Measurements from ENCODE around the gene KLHDC4. TPM values are rescaled to one million over a fixed set of nuclear protein-coding genes. Genes with fewer than 3 reads are reported as not detected.
A peak's percentile ranks its signal among the peaks of the same experiment; 100 is the strongest.

Gene KLHDC4
- total RNA-seq, 1 experiment from 2014 or later = 36.3 TPM

DNA sequence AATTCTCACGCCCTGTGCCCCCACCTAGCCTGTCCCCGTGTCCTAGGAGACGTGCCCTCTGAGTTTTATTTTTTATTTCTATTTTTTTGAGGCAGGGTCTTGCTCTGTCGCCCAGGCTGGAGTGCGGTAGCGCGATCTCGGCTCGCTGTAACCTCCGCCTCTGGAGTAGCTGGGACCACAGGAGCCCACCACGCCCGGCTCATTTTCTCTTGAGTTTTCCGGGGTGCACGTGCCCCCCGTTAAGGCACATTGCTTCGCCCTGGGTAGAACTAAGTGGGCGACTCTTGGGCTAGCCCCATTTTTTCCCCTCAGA lies 655 bp upstream of the KLHDC4 start:
- Histone ChIP-seq H3K4me3 (ENCODE audit: low read length) (peak overlapping the region; percentile 99), H3K79me2 (ENCODE audit: low read length) (peaks cover 44% of the 10 kb centered on the region), H3K4me1 (ENCODE audit: insufficient read depth, low read length) (0 out of 2 replicates have a peak, but pooled peaks cover 4% of the 10 kb centered on the region), H3K36me3 (ENCODE audit: low read depth, low read length) (peaks cover 8% of the 10 kb centered on the region), H3K27me3 (ENCODE audit: low read length) (no peaks in the 10 kb centered on the region), H3K9me2 (replicated peaks; ENCODE audit: low read length) (no peaks in the 10 kb centered on the region), H3K4me2 (ENCODE audit: low read length) (peak overlapping the region; percentile 95), H3K9ac (ENCODE audit: low read length) (peak overlapping the region; percentile 94), H3K27ac (ENCODE audit: low read length) (no peak overlapping the region), H3F3A (ENCODE audit: low read length, unreplicated experiment) (no peaks in the 10 kb centered on the region), H2AFZ (ENCODE audit: low read length) (peak overlapping the region; percentile 81; the same call in 1 of the 2 replicates), H3K9me3 (ENCODE audit: low read length) (no peaks in the 10 kb centered on the region), H4K20me1 (ENCODE audit: low read length) (no peaks in the 10 kb centered on the region)
- TF ChIP-seq, protein P1, sequence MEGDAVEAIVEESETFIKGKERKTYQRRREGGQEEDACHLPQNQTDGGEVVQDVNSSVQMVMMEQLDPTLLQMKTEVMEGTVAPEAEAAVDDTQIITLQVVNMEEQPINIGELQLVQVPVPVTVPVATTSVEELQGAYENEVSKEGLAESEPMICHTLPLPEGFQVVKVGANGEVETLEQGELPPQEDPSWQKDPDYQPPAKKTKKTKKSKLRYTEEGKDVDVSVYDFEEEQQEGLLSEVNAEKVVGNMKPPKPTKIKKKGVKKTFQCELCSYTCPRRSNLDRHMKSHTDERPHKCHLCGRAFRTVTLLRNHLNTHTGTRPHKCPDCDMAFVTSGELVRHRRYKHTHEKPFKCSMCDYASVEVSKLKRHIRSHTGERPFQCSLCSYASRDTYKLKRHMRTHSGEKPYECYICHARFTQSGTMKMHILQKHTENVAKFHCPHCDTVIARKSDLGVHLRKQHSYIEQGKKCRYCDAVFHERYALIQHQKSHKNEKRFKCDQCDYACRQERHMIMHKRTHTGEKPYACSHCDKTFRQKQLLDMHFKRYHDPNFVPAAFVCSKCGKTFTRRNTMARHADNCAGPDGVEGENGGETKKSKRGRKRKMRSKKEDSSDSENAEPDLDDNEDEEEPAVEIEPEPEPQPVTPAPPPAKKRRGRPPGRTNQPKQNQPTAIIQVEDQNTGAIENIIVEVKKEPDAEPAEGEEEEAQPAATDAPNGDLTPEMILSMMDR (conservative IDR thresholded peaks at IDR 0.05; ENCODE audit: low read depth, low read length) = no peak
- no TSS peak for BruUV-seq (replicated peaks)
- intact Hi-C loops (cut with micrococcal nuclease) = no loop called here
- ChIA-PET CTCF (no interaction called here), POLR2A (ENCODE audit: unreplicated experiment) (no interaction called here)
- DNase-seq (no peak), ATAC-seq (no peak)

DNA sequence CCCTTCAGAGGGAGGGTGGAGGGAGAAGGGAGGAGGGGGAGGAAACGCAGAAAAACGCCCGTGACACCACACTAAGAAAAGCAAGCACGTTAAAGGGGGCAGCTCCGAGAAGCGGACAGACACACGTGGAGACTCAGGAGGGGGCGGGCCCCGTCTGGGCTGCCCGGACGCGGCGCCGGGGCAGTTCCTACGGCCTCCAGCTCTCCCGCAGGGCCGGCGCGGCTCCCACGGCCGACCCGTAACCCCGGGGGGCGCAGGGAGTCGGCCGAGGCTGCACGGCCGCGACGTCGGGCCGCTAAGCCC lies 362 bp downstream of the KLHDC4 start:
- H2AFZ ChIP-seq (ENCODE audit: low read length) = peak overlapping the region; percentile 81
- ATAC-seq = peak; percentile 21
- no peaks in the 10 kb centered on the region for H3K27me3 ChIP-seq (ENCODE audit: low read length)

DNA sequence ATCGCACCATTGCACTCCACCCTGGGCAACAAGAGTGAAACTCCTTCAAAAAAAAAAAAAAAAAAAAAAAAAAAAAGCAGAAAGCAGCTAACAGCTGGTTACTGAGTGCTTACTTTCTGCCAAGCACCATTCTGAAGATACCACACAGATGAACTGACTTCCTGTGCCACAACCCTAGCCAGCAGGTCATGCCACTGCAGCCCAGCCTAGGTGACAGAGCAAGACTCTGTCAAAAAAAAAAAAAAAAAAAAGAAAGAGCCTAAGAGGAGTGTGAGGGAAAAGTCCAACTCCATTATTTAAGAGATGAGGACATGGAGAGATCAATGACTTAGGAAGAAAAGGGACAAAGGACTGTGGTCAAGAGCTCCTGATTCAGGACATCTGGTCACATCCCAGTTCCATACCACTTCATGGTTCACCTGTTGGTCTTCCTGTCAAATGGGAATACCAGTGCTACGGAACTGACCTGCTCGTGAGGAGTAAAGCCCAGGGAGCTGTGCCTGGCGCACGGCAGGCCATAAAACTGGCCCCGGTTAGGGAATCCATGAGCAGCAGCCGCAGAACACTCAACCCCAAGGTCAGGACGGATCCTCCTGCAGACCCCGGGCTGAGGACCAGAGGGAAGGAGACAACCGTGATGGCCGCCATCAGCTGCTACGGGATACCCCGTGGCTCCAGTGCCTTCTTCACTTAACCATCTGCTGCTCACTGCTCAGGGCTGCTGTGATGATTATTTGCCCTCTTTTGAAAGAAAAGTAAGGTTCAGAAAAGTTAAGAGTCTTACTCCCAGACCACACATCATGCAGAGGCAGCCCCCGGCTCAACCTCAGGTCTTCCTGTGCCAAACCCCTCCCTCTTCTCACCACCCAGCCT lies 950 bp downstream of the KLHDC4 start:
- Histone ChIP-seq H4K20me1 (ENCODE audit: low read length) (no peaks in the 10 kb centered on the region), H3K4me1 (ENCODE audit: insufficient read depth, low read length) (0 out of 2 replicates have a peak, but pooled peaks cover 4% of the 10 kb centered on the region), H3K27ac (ENCODE audit: low read length) (no peak overlapping the region; the same call in 1 of the 2 replicates), H3K79me2 (ENCODE audit: low read length) (peaks cover 51% of the 10 kb centered on the region), H2AFZ (ENCODE audit: low read length) (peak overlapping the region; percentile 81; the same call in 1 of the 2 replicates), H3K27me3 (ENCODE audit: low read length) (no peaks in the 10 kb centered on the region), H3K36me3 (ENCODE audit: low read depth, low read length) (peaks cover 8% of the 10 kb centered on the region), H3K9me3 (ENCODE audit: low read length) (no peaks in the 10 kb centered on the region), H3K9ac (ENCODE audit: low read length) (peak overlapping the region; percentile 94), H3F3A (ENCODE audit: low read length, unreplicated experiment) (no peaks in the 10 kb centered on the region), H3K9me2 (replicated peaks; ENCODE audit: low read length) (no peaks in the 10 kb centered on the region), H3K4me3 (ENCODE audit: low read length) (peak overlapping the region; percentile 99), H3K4me2 (ENCODE audit: low read length) (peak overlapping the region; percentile 95)
- ATAC-seq (no peak), DNase-seq (no peak)
- ChIA-PET POLR2A (ENCODE audit: unreplicated experiment) (no interaction called here), CTCF (no interaction called here)
- intact Hi-C loops (cut with micrococcal nuclease) = no loop called here
- BruUV-seq (replicated peaks) = TSS peak; percentile 57
- TF ChIP-seq EZH2 (IDR thresholded peaks at IDR 0.05; ENCODE audit: low read length, unreplicated experiment) (no peak), EZH2phosphoT487 (IDR thresholded peaks at IDR 0.05; ENCODE audit: borderline replicate concordance, low read length) (no peak)
- TF ChIP-seq, protein P1 (conservative IDR thresholded peaks at IDR 0.05; ENCODE audit: low read depth, low read length) = no peak

More for the DNA sequence above, 362 bp downstream of the KLHDC4 start:
- peak overlapping the region; percentile 99 for H3K4me3 ChIP-seq (ENCODE audit: low read length)
- H3K36me3 ChIP-seq (ENCODE audit: low read depth, low read length) = peaks cover 8% of the 10 kb centered on the region
- no peak overlapping the region; the same call in 1 of the 2 replicates for H3K27ac ChIP-seq (ENCODE audit: low read length)
- H4K20me1 ChIP-seq (ENCODE audit: low read length) = no peaks in the 10 kb centered on the region
- intact Hi-C loops (cut with micrococcal nuclease) = no loop called here
- ChIA-PET CTCF (interaction anchor here (0.6 kb wide), 1 partner anchor 13 kb away, joined by 3 read pairs; no protein-coding TSS in a partner anchor), POLR2A (ENCODE audit: unreplicated experiment) (interaction anchor here (0.6 kb wide), 1 partner anchor 7 kb away, joined by 4 read pairs; no protein-coding TSS in a partner anchor)
- DNase-seq = no peak
- peaks cover 49% of the 10 kb centered on the region for H3K79me2 ChIP-seq (ENCODE audit: low read length)
- H3K9ac ChIP-seq (ENCODE audit: low read length) = peak overlapping the region; percentile 94
- no peaks in the 10 kb centered on the region for H3K9me3 ChIP-seq (ENCODE audit: low read length)
- no peaks in the 10 kb centered on the region for H3K9me2 ChIP-seq (replicated peaks; ENCODE audit: low read length)
- 0 out of 2 replicates have a peak, but pooled peaks cover 4% of the 10 kb centered on the region for H3K4me1 ChIP-seq (ENCODE audit: insufficient read depth, low read length)
- TF ChIP-seq EZH2 (IDR thresholded peaks at IDR 0.05; ENCODE audit: low read length, unreplicated experiment) (no peak), EZH2phosphoT487 (IDR thresholded peaks at IDR 0.05; ENCODE audit: borderline replicate concordance, low read length) (no peak)
- TF ChIP-seq, protein P1 (conservative IDR thresholded peaks at IDR 0.05; ENCODE audit: low read depth, low read length) = no peak
- BruUV-seq (replicated peaks) = no TSS peak
- peak overlapping the region; percentile 95 for H3K4me2 ChIP-seq (ENCODE audit: low read length)
- H3F3A ChIP-seq (ENCODE audit: low read length, unreplicated experiment) = no peaks in the 10 kb centered on the region
